TTC549 (cell line): ENCODE data around the gene SULF2.

ENCODE experiments used
- FAIRE-seq: peaks from 2 replicates; lab custom pipeline; 2012; peaks lifted over from hg19 to GRCh38; lab: Jason Lieb, UNC

SULF2 gene

DNA sequence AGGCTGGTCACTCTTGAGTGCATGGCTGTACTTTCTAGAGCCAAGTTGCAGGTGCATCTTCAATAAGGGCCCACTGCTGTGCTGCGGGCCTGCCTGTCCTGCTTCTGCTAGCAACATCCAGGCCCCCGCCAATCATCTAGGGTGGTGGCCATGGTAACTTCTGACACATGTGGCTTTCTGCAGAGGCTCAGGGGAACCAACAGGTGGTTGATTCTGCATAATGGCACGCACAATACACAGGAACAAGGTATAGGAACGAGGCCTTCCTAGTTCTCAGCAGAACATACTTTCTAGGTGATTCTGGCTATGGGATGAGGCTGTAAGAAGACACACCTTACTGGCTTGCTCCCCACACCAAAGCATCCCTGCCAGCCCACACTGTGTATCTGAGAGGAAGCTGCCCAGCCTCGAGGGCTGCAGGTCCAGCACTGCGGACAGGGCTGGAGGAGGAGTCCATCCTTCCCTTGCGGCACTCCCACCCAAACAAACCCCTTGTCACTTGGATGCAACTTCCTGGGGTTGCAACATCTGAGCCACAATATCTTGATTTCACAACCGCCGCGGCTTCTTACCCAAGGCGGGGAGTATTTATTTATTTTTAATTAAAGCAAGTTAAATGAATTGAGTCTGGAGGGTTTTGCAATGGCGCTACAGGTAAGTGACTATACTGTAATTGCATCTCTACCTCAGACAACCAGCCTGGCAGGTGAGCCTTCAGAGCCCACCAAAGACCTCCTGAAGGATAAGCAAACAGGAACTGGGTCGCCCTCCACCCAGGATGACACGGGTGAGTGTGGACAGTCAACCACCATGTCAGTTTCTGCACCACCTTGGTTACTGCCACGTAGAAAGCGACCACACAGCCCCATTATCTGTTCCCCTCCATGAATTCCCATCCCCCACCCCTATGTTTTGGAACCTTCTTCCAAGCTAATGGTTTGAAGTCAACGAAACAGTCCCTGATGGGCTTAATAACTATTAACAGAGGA lies 49.6 kb downstream of the SULF2 start:
- FAIRE-seq = no peak

DNA sequence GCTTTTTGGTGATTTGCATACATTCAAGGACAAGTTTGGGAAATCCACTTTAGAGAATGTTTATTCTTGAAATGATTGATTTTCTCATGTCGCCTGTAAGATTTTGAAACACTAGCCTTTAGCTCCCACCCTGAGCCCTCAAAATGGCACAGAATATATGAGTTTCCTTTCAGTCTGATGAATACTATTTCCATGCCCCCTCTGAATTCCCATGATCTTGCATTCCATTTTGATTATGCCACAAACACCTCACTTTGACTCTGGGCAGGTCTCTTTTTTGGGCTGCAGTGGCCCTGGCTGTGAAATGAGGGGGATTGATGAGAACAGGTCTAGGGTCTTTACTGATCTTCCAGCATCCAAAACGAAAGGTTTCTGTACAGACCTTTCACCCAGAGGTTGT lies 50.4 kb downstream of the SULF2 start:
- FAIRE-seq = no peak

DNA sequence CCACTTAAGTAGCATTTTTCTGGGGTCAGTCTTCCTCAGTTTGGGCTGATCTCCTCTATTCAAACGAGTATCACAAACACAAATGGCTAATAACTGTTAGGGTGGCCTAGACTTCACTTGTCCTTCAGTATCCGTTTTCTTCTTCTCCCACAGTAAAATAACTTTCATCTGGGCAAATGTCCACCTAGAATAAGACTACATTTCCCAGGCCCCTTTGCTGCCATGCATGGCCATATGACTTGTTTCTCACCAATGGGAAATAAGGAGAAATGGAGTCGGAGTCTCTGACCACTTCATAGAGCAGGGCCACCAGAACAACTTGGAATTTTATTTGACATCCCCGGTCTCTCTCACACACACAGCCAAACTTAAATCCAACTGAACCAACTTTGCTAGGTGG lies 51.4 kb downstream of the SULF2 start:
- FAIRE-seq = no peak

DNA sequence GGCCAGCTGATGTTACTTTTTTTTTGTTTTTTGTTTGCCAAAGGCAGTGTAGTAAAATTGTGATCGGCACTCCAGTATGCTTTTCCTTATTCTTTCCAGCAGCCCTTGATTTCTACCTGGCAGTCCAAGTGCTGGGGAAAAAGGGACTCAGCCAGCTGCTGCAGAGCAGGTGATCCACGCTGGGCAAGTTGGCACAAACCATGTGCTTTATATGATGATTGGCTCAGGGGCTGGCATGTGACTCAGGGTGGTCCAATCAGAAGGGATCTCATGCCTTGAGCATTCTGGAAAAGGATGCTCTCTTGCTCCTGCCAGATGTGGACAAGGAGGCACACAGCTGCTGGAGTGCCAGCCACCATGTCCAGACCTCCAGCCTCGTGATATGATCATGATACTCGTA lies 54.5 kb downstream of the SULF2 start:
- no peak for FAIRE-seq

DNA sequence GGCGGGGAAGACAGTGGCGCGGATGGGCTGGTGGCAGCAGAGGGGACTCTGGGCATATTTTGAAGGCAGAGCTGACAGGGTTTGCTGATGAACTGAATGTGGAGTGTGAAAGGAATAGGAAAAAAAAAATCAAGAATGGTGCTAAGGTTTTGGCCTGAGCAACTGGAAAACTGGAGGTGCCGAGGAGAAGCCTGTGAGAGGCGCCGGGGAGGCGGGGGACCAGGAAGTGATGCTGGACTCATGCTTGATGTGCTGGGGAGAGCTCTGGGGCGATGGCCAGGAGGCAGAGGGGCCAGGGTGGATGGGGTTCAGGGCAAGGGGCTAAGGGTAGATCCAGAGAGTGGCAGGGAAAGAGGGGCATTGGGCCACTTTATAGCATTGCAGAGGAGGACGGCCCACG lies 55.8 kb downstream of the SULF2 start:
- no peak for FAIRE-seq

DNA sequence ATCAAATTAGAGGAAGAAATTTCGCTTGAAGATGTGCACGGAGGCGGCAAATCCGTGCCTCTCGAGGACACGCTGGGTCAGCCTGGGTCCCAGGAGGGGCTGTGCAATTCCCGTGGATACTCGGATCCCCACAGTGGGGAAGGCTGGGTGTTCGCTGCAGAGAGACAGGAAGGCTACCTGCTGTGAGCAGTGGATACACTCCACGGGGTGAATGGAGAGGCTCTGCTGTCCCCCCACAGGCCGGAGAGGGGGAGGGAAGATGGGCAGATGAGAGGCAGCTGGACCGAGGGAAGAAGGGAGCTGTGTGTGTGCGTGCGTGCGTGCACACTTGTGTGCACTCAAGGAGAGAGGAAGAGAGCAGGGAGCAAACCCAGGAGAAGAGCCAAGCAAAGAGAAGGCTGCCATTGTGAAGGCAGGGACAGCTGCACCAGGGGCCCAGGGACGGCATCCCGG lies 57.3 kb downstream of the SULF2 start:
- FAIRE-seq = no peak

DNA sequence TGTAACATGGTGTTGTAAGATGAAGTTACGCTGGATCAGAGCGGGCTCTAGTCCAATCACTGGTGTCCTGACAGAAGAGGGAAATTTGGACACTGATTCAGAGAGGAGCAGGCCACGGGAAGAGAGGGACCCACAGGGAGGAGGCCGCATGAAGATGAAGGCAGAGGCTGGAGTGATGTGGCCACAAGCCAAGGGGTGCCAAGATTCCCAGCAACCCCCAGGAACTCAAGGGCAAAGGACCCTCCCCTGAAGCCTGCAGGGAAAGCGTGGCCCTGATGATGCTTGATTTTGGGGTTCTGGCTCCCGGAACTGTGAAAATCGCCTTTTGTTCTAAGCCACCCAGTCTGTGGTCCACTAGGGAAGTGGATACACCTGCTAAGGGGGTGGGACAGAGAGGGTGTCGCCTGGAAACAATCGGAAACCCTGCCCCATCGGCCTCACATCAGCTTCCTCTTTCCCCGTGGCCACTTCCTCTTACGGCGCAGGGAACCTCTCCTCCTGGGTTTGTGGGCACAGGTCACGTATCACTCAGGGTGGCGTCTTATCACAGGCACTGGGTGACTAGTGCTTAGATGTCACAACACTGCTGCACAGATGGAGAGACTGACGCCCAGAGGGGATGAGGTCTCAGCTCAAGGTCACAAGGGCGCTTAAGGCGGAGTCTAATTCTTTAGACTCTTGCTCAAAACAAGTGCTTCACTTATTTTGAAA lies 58.0 kb downstream of the SULF2 start:
- no peak for FAIRE-seq

DNA sequence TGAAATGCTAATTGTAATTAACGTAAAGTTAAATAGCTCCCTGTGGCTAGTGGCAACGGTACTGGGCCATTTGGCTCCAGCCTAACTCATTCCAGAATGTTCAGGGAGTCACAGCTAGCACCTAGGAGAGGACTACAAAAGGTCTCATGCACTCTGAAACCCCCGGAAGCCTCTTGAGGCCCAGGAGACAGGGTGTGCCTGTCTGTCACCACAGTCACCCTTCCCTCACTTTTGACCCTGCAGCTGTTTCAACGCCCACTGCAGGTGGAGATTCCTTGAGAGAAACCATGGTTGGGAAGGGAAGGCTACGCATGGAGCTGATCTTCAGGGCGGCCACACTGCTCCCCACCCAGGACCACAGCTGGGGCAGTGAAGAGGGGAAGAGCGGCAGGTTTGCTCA lies 58.6 kb downstream of the SULF2 start:
- FAIRE-seq = no peak

DNA sequence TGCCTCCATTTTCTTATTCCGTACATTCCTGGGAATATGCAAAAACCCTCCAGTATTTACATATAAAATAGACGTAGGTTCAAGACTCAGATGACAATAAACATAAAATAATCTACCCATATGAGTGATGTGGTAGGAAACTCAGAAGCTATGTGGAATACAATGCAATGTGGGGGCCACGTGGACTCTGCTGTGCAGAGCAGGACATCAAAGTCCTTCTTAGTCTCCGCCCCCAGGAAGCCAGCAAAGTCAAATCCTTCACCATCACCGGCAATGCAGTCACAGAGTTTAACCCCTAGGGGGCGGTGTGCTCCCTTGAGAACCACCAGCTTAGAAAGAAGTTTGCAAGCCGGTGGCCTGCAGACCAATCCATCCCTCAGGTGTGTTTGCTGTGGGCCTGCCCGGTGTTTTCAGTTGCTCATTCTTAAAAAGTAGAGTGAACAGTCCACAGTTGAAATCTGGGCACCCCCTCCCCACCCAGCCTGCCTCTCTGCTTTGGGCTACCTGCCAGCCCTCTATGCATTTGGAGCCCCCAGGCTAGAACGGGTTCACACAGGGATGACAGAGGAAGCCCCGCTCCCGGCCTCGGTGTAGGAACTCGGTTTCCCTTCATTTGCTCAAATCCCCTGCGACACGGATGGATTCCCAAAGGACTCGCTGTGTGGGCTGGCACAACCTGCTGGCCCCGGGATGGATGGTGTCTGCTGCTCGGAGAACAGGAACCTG lies 59.9 kb downstream of the SULF2 start:
- no peak for FAIRE-seq

DNA sequence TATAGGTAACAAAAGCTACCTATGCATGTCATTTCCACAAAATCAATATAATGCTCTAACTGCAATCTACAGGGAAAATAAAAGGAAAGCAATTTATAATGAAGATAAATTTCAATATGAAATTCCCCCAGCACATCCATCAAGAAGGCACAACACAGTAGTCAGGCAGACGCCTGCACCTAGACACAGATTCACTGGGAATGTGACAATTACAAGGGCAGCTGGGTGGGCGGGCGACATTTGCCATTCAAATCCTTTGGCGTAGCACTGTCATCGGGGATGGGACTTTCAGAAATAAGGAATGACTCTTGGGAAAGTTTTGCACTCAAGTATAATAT lies 60.4 kb downstream of the SULF2 start:
- FAIRE-seq = no peak

DNA sequence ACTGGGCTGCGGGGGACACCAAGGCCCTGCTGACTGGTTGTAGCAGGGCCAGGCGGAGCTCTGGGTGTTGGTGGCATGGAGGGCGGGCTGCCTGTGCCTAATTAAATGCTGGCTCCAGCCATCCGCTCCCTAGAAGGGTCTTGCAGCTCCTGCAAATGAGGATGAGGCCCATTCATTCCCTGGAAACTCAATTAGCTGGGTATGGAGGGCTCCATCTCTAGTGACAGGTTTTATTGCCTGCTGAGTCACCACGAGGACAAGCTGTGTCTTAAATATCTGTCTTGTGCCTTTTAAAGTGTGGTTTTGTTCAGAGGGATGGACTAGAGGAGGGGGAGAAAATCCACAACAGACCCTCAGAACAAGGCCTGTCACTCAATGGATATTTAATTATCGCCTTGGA lies 60.9 kb downstream of the SULF2 start:
- FAIRE-seq = no peak

DNA sequence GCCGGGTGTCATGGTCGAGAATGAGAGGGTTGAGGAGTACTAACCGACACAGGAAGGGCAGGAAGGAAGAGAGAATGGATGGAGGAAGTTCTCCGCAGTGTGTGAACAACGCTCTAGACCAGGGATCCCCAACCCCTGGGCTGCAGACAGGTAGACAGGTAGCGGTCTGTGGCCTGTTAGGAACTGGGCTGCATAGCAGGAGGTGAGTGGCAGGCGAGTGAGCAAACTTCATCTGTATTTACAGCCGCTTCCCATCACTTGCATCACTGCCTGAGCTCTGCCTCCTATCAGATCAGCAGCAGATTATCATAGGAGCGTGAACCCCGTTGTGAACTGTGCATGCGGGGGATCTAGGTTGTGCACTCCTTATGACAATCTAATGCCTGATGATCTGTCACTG lies 62.0 kb downstream of the SULF2 start:
- no peak for FAIRE-seq

DNA sequence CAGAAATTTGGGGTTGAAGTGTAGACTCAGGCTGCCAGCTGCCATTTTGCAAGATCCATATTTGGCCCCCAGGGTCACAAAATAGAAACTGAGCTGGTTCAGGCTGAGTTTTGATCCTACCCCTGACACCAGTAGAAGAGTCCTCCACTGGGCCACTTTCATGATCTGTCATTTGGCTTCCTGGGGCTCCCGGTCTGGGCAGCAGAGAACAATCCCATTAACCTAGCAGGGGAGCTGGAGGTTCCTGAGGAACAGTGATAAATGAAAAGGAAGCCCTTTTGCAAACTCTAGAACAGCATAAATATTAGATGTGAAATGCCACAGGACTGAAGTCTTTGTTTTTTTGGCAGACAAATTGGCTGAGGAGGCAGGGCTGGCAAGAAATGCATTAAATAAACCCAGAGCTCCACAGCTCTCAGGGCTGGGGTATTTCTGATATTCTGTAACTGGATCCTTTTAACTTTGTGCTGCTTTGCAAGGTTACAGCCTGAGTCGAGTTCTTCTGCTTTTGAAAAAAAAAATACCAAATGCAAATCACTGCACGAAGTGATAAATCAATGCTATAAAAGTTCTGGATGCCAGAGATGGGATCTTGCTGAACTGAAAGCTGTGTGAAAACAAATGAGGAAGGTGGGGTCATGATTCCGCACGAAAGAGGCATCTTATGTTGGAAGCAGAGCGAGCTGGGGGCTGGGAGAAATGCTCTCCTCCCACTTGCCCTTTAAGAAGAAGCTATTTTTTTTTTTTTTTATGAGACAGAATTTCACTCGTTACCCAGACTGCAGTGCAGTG lies 64.4 kb downstream of the SULF2 start:
- no peak for FAIRE-seq

DNA sequence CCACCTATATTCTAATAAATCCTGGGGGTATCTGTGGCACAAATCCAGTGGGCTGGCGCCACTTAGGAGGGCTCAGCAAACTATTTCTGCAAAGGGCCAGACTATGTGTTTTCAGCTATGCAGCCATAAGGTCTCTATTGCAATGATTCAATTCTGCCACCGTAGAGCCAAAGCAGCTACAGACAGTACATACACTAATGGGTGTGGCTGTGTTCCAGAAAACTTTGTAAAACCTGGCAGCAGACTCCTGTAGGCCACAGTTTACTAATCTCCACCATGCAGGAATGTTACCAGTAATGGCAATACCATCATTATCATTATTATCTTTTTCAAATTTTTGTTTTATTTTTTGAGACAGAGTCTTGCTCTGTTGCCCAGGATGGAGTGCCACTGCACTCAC lies 65.7 kb downstream of the SULF2 start:
- no peak for FAIRE-seq

DNA sequence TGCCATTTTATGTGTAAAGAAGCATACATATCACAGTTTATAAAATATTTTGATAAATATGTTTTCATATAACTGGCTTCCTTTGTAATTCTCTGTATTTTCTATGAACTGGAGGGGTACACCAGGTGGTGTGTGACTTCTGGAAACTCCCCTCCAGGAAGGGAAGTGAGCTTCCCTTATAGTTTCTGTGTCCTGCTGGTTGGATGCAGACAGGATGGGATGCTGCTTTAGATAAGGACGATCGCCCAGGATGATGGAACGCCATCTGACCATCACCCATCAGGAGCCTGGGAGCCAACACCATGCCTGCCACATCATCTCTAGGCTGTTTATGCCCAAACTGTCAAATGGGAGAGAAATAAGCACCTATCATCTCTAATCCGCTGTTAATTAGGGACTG lies 66.1 kb downstream of the SULF2 start:
- no peak for FAIRE-seq

DNA sequence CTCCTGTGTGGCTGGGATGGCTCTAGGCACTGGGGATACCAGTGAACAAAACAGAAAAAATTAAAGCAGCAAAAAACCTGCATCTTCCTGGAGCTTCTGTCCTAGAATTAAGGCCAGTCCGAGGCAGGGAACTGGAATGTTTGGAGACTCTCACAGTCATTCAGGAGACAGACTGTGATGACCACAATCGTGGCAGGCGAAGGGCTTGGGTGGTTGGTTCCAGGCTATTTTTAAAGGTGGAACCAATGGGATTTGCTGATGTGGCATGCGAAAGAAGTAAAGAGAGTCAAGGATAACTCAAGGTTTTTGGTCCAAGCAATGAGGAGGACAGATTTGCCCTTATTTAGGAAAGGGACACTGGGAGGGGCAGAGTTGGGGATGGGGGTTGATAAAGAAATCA lies 66.9 kb downstream of the SULF2 start:
- FAIRE-seq = no peak

DNA sequence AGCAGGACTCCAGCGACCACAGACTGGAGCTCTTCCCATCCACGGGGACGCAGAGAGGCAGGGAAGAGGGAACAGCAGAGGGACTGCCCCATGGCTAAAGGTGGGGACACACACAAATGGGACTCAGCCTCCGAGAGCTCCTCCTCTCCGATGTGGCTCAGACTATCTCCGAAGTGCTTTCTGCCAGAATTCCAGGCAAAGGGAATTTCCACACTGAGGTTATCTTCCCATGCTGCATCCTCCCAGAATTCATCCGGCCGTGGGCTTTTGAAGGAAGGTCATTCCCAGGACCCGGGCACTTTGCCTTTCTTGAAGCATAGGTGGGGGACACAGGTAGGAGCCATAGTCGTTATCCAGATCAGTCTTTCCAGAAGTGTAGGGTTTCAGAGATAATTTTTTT lies 67.9 kb downstream of the SULF2 start:
- FAIRE-seq = no peak

DNA sequence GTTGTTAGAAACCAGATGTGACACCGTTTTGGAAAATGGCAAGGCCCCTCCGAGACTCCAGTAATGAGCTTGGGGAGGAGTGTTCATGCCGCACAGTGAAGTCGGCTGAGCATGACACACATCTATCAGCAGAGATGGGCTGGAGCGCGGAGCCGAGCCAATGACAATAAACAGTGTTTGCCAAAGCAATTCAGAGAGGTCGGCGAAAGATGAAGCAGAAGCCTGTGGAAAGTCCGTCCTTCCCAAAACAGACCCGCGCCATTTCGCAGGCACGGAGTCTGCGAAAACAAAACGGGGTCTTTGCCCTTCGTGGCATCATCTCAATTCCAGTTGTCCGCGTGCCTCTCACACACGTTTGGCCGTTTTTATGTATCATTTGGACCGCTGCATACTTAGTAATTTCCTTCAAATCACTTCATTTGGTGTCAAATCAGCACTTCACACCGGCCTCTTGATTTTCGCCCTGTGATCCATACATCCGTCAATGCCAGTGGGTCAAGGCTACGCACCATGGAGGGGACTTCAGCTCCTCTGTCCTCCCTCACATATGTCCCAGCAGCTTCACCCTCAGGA lies 71.3 kb downstream of the SULF2 start:
- FAIRE-seq = no peak

DNA sequence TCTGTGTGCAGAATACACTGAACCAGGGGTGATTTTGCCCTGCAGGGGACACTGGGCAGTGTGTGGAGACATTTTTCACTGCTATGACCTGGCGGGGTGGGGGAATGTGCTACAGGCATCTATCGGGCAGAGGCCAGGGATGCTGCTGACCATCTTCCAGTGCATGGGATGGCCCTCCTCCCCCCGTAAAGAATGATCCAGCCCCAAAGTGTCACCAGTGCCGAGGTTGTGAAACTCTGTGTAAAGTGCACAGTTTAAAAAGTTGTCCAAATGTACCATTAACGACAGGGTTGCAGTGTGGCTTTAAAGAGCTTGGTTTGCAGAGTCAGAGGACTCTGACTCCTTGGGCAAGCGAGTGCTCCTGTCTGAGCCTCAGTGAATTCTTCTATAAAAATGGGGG lies 72.1 kb downstream of the SULF2 start:
- FAIRE-seq = no peak

DNA sequence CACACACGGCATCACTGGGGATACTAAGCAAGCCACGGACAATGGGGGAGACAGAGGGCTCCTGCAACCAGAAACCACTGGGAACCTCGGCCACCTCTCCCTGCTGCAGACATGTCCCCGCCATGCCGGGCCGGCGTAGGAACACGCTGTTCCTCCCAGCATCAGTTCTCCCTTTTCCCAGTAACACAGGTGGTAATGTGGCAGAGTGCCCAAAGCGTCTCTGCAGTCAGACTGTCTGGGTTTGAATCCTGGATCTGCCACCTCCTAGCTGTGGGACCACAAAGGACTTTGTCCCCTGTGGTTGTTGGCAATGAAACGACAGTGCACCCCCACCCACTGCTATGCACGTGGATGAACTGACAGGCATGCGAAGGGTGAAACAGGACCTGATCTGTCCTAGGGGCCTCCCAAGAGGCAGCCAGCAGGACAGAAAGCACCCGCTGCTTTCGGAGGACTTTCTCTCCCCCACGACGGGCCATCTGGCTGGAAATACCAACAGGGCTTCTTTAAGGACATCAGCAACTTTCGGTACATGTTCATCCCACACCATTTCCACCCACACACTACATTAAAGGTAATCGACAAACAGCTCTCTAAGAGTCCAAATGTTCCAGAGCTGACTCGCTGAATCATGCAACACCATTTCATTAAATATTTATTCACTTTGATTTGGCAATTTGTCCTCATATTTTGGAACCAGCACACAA lies 74.1 kb downstream of the SULF2 start:
- FAIRE-seq = no peak

DNA sequence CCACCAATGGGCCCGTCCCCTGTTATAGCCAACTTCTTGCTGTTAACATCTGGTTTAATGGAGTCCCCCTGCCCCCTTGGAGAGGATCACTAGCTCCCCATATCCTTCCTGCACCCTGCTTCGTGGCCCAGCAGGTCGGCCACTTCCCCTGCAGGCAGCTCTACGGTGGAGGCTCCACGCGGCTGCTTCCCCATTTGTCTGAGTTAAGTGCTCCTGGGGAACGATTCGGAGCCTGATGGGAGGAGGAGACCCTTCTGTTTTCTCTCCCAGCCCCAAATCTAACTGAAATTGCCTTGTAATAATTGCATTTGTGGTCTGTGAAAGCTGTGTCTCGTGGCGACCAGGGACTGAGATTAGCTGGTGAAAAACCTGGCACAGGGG lies 74.6 kb downstream of the SULF2 start:
- no peak for FAIRE-seq
